T-helper 17 cell (primary cell): ENCODE measurements around the gene SNRPD2. TPM values are rescaled to one million over a fixed set of nuclear protein-coding genes. Genes with fewer than 3 reads are reported as not detected.

Experiments used
- ATAC-seq: fragments of 150-1000 bp; cut with Tn5 transposase; 2 replicates; pipeline ENCODE4 v1.10.0; 2021; ENCODE audit warnings: mild to moderate bottlenecking, moderate library complexity
- DNase-seq, 3 donors: peaks; one replicate each; pipeline versions ENCODE4 v3.0.0 to v3.0.0-alpha.2; 2020 to 2021
- H3K9me3 ChIP-seq: one replicate; pipeline ENCODE4 v1.7.0; 2013; ENCODE audit warnings: low read length, mild to moderate bottlenecking; ENCODE audit not compliant: control insufficient read depth, poor library complexity, severe bottlenecking
- H3K27ac Mint-ChIP-seq: one replicate; pipeline ENCODE4 v1.8.0; 2022; ENCODE audit warnings: mild to moderate bottlenecking, moderate library complexity, mixed read lengths
- H3K27me3 Mint-ChIP-seq: one replicate; pipeline ENCODE4 v1.8.0; 2022; ENCODE audit warnings: mixed read lengths
- H3K36me3 Mint-ChIP-seq: one replicate; pipeline ENCODE4 v1.8.0; 2022; ENCODE audit warnings: low read depth, mixed read lengths
- H3K4me1 Mint-ChIP-seq: one replicate; pipeline ENCODE4 v1.8.0; 2022; ENCODE audit warnings: mild to moderate bottlenecking, mixed read lengths
- H3K4me3 Mint-ChIP-seq: one replicate; pipeline ENCODE4 v1.8.0; 2022; ENCODE audit warnings: mild to moderate bottlenecking, moderate library complexity, mixed read lengths
- total RNA-seq, 4 donors: library from RNA in 2 of 4; stranded (reverse) in 2 of 4; gene quantifications; one replicate each; pipeline ENCODE4 v1.2.3 and lab custom pipeline; 2022 to 2026

Gene SNRPD2
- total RNA-seq, 2 donors from 2014 or later, result 333 to 339 TPM

DNA sequence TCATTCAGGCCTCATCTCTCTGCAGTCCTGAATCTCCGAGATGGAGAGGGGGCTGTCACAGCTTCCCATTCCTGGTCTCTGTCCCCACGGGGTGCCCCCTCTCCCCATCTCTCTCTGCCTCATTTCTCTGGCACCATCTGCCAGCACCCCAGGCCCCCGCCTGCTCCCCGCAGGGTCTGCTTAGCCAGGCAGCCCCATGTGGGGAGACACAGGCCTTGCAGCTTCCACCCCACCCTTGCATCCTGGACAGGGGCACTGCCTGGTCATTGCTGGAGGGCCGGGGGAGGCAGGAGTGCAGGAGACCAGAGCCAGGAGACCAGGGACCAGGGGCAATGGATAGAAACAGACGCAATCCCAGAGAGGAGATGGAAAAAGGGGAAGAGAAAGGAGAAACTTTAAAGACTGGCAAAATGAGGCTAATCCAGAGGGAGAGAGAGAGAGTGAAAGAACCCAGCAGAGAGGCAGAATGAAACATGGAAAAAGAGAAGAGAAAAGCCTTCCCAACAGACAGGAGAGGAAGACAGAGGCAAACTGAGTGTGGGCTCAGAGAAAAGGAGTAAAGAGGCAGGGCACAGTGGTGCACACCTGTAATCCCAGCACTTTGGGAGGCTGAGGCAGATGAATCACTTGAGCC lies 32.5 kb downstream of the SNRPD2 start:
- Mint-ChIP-seq H3K27me3 (peaks cover 28% of the 10 kb centered on the region), H3K27ac (peak overlapping the region; percentile 61), H3K36me3 (peaks cover 13% of the 10 kb centered on the region), H3K4me1 (peaks cover 9% of the 10 kb centered on the region), H3K4me3 (no peak overlapping the region)
- ATAC-seq (no peak), DNase-seq (no peak)
- no peaks in the 10 kb centered on the region for H3K9me3 ChIP-seq

DNA sequence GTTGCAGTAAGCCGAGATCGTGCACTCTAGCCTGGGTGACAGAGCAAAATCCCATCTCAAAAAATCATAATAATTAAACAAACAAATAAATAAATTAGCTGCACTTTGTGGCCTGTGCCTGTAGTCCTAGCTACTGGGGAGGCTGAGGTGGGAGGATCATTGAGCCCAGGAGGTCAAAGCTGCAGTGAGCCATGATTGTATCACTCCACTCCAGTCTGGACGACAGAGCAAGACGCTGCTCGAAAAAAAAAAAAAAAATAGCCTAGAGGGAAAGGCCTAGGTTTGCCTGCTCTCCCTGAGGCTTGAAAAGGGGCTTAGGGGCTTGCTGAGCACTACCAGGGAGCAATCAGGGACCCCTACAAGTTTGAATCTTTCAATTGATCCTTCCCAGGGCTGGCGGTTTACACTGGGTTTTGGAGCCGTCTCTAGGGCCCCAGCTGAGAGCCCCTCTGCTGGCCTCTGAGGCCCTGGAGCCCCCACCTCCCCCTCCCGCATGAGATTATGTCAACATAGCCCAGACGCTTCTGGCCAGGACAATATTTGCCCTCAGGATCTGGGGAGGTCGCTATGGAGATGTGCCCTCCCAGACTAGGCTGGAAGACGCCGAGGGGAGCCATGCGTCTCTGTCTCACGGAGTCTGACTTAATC lies 34.1 kb downstream of the SNRPD2 start:
- ATAC-seq, result no peak
- no peak overlapping the region for H3K4me3 Mint-ChIP-seq

GRCh38 chr19:45655073-45655472 lies 36.7 kb downstream of the SNRPD2 start:
- H3K27me3 Mint-ChIP-seq, result peaks cover 12% of the 10 kb centered on the region
- DNase-seq (no peak), ATAC-seq (no peak)
- no peak overlapping the region for H3K27ac Mint-ChIP-seq
- H3K36me3 Mint-ChIP-seq, result peaks cover 7% of the 10 kb centered on the region
- peaks cover 4% of the 10 kb centered on the region for H3K4me1 Mint-ChIP-seq
- H3K4me3 Mint-ChIP-seq, result no peak overlapping the region
- no peaks in the 10 kb centered on the region for H3K9me3 ChIP-seq

More for the DNA sequence above, 34.1 kb downstream of the SNRPD2 start:
- H3K27ac Mint-ChIP-seq, result no peak overlapping the region
- H3K27me3 Mint-ChIP-seq, result peaks cover 25% of the 10 kb centered on the region
- no peak for DNase-seq
- H3K4me1 Mint-ChIP-seq, result peaks cover 4% of the 10 kb centered on the region
- H3K36me3 Mint-ChIP-seq, result peaks cover 13% of the 10 kb centered on the region
- no peaks in the 10 kb centered on the region for H3K9me3 ChIP-seq

DNA sequence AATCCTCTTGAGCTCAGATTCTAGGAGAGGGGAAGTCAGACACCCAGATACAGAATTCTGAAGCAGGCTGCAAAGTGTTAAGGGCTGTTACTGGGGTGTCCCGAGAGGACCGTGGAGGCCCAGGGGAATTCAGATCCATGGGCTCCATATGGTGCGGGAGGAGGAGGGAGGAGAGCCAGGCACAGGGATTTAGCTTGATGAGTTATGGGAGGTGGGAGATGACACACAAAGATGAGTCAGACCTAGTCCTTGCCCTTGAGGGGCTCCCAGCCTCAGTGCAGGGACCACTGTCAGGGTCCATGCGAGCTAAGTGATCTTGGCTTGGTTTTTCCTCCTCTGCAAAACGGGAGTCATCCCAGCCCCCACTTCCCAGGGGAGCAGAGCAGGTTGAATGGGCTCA lies 38.1 kb downstream of the SNRPD2 start:
- ATAC-seq (no peak), DNase-seq (no peak)
- no peak overlapping the region for H3K27ac Mint-ChIP-seq

DNA sequence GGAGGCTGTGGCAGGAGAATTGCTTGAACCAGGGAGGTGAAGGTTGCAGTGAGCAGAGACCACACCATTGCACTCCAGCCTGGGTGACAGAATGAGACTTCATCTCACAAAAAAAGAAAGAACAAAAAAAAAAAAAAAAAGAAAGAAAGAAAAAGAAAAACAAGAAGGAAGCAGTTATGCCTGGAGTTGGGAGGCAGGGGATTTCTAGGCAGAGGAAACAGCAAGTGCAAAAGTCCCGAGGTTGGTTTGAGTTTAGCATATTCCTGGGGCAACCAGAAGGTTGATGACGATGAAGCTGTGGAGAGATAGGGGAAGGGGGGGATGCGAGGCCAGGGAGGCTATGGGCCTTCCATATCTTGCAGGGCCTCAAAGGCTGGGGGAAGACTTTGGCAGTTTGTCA lies 41.0 kb downstream of the SNRPD2 start:
- H3K36me3 Mint-ChIP-seq, result no peaks in the 10 kb centered on the region

More for the DNA sequence above, 38.1 kb downstream of the SNRPD2 start:
- Mint-ChIP-seq H3K4me3 (no peak overlapping the region), H3K27me3 (peaks cover 2% of the 10 kb centered on the region), H3K4me1 (peaks cover under 1% of the 10 kb centered on the region), H3K36me3 (peaks cover under 1% of the 10 kb centered on the region)
- no peaks in the 10 kb centered on the region for H3K9me3 ChIP-seq

DNA sequence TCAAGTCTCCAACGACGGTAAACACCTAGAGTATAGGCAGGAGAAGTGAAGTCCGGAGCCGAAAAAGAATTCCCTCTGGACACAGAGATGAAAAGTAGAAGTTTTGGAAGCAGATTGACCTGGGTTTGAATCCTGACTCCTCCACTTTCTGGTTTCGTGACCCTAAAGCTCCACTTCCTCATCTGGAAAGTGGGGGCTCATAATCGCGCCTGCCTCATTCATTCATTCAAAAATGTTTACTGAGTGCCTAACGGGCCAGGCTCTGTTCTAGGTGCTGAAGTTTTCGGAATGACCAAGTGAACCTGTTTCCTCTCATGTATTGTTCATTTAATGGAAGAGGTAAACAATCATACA lies 45.4 kb downstream of the SNRPD2 start:
- no peaks in the 10 kb centered on the region for H3K36me3 Mint-ChIP-seq
- ATAC-seq, result no peak
- H3K4me3 Mint-ChIP-seq, result peak overlapping the region; percentile 87

More for the DNA sequence above, 41.0 kb downstream of the SNRPD2 start:
- Mint-ChIP-seq H3K27ac (no peak overlapping the region), H3K27me3 (no peaks in the 10 kb centered on the region), H3K4me1 (peaks cover 3% of the 10 kb centered on the region), H3K4me3 (no peak overlapping the region)
- ATAC-seq, result no peak
- H3K9me3 ChIP-seq, result no peaks in the 10 kb centered on the region
- DNase-seq, result no peak

DNA sequence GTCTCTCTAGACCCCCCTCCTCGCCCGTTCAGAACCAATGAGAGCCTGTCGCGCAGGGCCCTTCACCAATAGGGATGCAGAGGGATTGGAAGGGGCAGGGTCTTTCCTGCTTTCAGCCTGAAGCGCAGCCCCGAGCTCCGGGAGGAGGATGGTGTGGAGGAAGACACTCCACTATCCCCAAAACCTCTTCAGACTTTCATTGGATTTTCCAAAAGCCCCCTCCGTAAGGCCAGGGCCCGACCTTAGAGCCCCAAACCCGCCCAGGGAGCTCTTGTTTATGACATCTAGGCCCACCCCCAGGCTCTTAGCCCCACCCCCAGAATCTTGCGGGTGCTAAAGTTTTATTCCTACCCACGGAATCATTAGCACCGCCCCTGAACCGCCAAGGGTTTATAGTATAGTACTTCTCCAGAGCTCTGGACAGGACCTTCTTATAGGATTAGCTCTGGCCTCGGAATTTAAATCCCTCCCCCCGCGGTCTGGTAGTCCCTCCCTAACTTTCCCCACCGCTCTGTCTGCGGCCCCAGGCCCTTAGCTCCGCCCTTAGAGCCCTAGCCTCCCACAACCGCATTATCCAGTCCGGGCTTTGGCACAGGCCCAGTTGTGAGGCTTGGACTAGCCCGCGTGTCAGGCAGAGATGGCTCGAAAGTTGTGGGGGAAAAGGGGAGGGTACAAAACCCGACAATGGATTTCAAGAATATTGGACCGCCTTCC lies 46.0 kb downstream of the SNRPD2 start:
- Mint-ChIP-seq H3K4me1 (peaks cover 29% of the 10 kb centered on the region), H3K36me3 (no peaks in the 10 kb centered on the region), H3K4me3 (peak overlapping the region; percentile 87), H3K27ac (peak overlapping the region; percentile 53), H3K27me3 (no peaks in the 10 kb centered on the region)
- ATAC-seq, result peak; percentile 65
- peak; percentile 60 to 72 (median 67) for DNase-seq
- H3K9me3 ChIP-seq, result no peaks in the 10 kb centered on the region

More for the DNA sequence above, 45.4 kb downstream of the SNRPD2 start:
- H3K9me3 ChIP-seq, result no peaks in the 10 kb centered on the region
- Mint-ChIP-seq H3K4me1 (peaks cover 24% of the 10 kb centered on the region), H3K27ac (peak overlapping the region; percentile 53), H3K27me3 (no peaks in the 10 kb centered on the region)
- DNase-seq, result no peak

DNA sequence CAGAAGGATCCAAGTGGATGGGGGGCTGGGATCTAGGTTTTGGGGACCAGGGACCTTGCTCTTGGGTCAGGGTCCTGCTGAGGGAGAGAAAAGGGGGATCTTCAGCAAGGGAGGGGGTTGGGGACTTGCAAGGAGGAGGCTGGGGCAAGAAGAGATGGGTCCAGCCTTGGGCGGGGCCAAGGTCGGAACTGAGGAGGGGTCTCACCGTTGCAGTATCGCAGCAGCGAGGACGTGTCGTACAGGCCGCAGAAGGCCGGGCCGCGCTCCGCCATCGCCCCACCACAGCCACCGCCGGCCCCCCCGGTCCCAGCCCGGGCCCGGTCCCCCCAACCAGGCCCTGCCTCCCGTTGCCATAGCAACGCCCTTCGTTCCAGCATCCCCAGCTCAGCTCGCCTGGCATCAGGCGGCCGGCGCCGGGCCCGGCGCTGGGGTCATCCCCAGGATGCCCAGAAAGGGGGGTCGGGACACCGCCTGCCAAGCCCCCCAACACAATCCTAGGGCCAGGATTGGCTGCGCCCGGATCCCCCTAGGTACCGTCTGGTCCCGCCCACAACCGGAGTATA lies 46.6 kb downstream of the SNRPD2 start:
- no peaks in the 10 kb centered on the region for H3K9me3 ChIP-seq
- Mint-ChIP-seq H3K36me3 (no peaks in the 10 kb centered on the region), H3K27me3 (no peaks in the 10 kb centered on the region), H3K4me3 (peak overlapping the region; percentile 87), H3K27ac (peak overlapping the region; percentile 51), H3K4me1 (peaks cover 31% of the 10 kb centered on the region)
- ATAC-seq (no peak), DNase-seq (no peak)

- ATAC-seq (no peak), DNase-seq (no peak)
- Mint-ChIP-seq H3K4me3 (no peak overlapping the region), H3K4me1 (peaks cover 32% of the 10 kb centered on the region), H3K27me3 (no peaks in the 10 kb centered on the region), H3K36me3 (no peaks in the 10 kb centered on the region), H3K27ac (peak overlapping the region; percentile 51)
- H3K9me3 ChIP-seq, result no peaks in the 10 kb centered on the region
Observed at GRCh38 chr19:45643927-45644771, 47.6 kb downstream of the SNRPD2 start.

DNA sequence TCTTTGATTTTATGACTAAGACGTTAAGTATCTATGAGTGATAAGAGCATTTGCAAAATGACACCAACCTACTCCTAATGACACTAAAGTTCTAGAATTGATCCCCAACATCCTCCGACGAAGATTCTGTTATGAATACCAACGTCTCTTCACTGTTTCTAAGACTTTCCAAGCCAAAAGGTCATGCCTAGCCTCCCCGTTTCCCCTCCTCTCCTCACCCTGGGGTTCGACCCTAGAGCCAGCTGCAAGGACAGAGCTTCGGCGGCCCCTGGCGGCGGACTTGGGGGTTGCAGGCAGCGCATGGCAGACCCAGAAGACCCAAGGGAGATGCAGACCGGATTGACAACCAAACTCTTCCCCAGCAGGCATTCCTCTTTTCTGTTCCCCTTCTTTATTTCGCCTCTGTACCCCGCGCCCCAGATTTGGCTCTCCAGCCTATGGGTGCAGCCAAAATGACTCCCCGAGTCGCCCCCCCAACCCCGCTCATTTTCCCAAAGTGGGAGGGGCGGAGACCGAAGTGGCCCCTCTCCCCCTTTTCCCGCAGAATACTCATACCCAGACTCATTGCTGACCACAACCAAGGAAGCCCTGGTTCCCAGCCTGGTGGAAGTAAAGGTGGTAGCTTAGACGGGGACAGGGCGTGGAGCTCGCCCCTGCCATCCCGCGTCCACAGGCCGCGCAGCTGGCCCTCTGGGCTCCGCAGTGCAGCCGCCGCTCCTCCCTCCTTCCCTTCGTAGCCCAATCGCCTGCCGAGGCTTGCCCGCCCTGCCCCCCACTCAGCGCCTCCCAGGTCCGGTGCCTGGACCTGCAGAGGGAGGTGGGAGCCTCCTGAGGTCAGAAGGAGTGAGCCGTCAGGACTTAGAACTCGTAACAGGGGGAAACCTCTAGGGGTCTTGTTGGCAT lies 48.5 kb downstream of the SNRPD2 start:
- peak overlapping the region; percentile 93 for H3K27ac Mint-ChIP-seq
- H3K27me3 Mint-ChIP-seq, result no peaks in the 10 kb centered on the region
- DNase-seq (peak; percentile 73 to 92 (median 75)), ATAC-seq (peak; percentile 32)
- peaks cover 38% of the 10 kb centered on the region for H3K4me1 Mint-ChIP-seq
- no peaks in the 10 kb centered on the region for H3K36me3 Mint-ChIP-seq
- H3K9me3 ChIP-seq, result no peaks in the 10 kb centered on the region
- H3K4me3 Mint-ChIP-seq, result peak overlapping the region; percentile 94

- no peaks in the 10 kb centered on the region for H3K36me3 Mint-ChIP-seq
- H3K27ac Mint-ChIP-seq, result peak overlapping the region; percentile 93
- H3K9me3 ChIP-seq, result no peaks in the 10 kb centered on the region
- H3K4me3 Mint-ChIP-seq, result peak overlapping the region; percentile 94
- peak; percentile 23 to 44 (median 43) for DNase-seq
- H3K27me3 Mint-ChIP-seq, result no peaks in the 10 kb centered on the region
- ATAC-seq, result no peak
- peaks cover 38% of the 10 kb centered on the region for H3K4me1 Mint-ChIP-seq
Observed at GRCh38 chr19:45641274-45642105, 50.3 kb downstream of the SNRPD2 start.
